NCI-H748 treated with DMSO at 0.1 percent for 48 hours (cell line): ENCODE measurements around the gene FBRSL1.
"Not testable (repeated sequence)": the region's sequence is repeated elsewhere in the genome, so short reads cannot be mapped to it uniquely, and the experiment has no call there.

ENCODE experiments used
- DNase-seq: peaks from one replicate; lab custom pipeline; 2025; lab: John Stamatoyannopoulos, UW

Gene FBRSL1

GRCh38 chr12:132525833-132526455, 36.0 kb downstream of the FBRSL1 start:
- DNase-seq = no peak

GRCh38 chr12:132527186-132527882, 37.4 kb downstream of the FBRSL1 start:
- DNase-seq = no peak

- no peak for DNase-seq
Observed at GRCh38 chr12:132527883-132528264, 37.9 kb downstream of the FBRSL1 start.

GRCh38 chr12:132528564-132529106, 38.7 kb downstream of the FBRSL1 start:
- no peak for DNase-seq

- DNase-seq = no peak
Observed at GRCh38 chr12:132529156-132529839, 39.3 kb downstream of the FBRSL1 start.

GRCh38 chr12:132529906-132530305, 40.0 kb downstream of the FBRSL1 start:
- no peak for DNase-seq

- DNase-seq = no peak
Observed at GRCh38 chr12:132530447-132530846, 40.5 kb downstream of the FBRSL1 start.

GRCh38 chr12:132530851-132531250, 40.9 kb downstream of the FBRSL1 start:
- DNase-seq = no peak

- DNase-seq = not testable (repeated sequence)
Observed at GRCh38 chr12:132532711-132533583, 43.0 kb downstream of the FBRSL1 start.

- DNase-seq = no peak
Observed at GRCh38 chr12:132533584-132533958, 43.6 kb downstream of the FBRSL1 start.

GRCh38 chr12:132534076-132534475, 44.1 kb downstream of the FBRSL1 start:
- DNase-seq = no peak

- DNase-seq = no peak
Observed at GRCh38 chr12:132535019-132535418, 45.1 kb downstream of the FBRSL1 start.

GRCh38 chr12:132536102-132536876, 46.3 kb downstream of the FBRSL1 start:
- no peak for DNase-seq

GRCh38 chr12:132537049-132537448, 47.1 kb downstream of the FBRSL1 start:
- DNase-seq = no peak

- no peak for DNase-seq
Observed at GRCh38 chr12:132537836-132538662, 48.1 kb downstream of the FBRSL1 start.

GRCh38 chr12:132538663-132538990, 48.7 kb downstream of the FBRSL1 start:
- no peak for DNase-seq

- DNase-seq = no peak
Observed at GRCh38 chr12:132539016-132539773, 49.2 kb downstream of the FBRSL1 start.

- no peak for DNase-seq
Observed at GRCh38 chr12:132540436-132540835, 50.5 kb downstream of the FBRSL1 start.

- DNase-seq = no peak
Observed at GRCh38 chr12:132541200-132541599, 51.2 kb downstream of the FBRSL1 start.

GRCh38 chr12:132541996-132542395, 52.0 kb downstream of the FBRSL1 start:
- DNase-seq = no peak
